SH-SY5Y (cell line): ENCODE data around the gene MSMP.

Experiments
- GATA2 ChIP-seq: IDR thresholded peaks from 2 replicates; pipeline ENCODE4 v1.6.1; 2011; ENCODE audit warnings: mild to moderate bottlenecking, low read depth, low read length
- GATA3 ChIP-seq: IDR thresholded peaks from 2 replicates; pipeline ENCODE4 v1.6.1; 2011; ENCODE audit warnings: low read depth, mild to moderate bottlenecking, low read length, moderate library complexity

- TF ChIP-seq GATA2 (no peak), GATA3 (no peak)
Observed at GRCh38 chr9:35763181-35763580, 9.1 kb upstream of the MSMP start.
